ENCODE measurements around the gene TNFRSF6B. TPM values are rescaled to one million over a fixed set of nuclear protein-coding genes. Genes with fewer than 3 reads are reported as not detected.

The TNFRSF6B gene
- total and polyA plus RNA-seq, 7 donors = 0.56 to 16.1 (median 1.9) TPM; not detected in 1

DNA sequence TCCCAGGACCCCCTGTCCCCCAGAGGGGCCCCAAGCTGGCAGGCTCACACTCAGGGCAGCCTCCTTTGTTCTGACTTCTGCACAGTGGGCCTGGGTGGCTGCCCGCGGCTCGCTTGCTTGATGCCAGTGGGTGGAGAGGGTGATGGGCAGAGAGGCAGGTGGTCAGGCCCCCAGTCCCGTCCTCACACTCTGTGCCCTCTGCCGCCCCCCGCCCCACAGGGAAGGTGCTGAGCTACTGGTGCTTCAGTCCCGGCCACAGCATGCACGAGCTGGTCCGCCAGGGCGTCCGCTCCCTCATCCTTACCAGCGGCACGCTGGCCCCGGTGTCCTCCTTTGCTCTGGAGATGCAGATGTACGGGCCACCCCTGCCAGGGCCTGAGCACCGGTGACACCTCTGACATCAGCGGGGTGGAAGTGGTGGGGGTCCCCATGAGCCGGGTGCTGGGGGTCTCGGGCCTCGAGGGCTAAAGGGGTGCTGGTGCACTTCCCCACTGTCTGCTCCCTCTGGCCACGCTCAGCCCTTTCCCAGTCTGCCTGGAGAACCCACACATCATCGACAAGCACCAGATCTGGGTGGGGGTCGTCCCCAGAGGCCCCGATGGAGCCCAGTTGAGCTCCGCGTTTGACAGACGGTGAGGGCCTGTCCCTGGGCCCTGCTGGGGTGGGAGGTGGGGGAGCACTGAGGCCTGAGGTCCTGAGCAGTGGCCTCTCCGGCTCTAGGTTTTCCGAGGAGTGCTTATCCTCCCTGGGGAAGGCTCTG, 8.9 kb upstream of the TNFRSF6B start:
- Histone ChIP-seq H3K4me3 (no peak overlapping the region), H3K4me1 (peaks cover 15% of the 10 kb centered on the region)
- no peak for TF ChIP-seq CTCF (IDR thresholded peaks at IDR 0.05)

GRCh38 chr20:63688228-63689045, 8.0 kb upstream of the TNFRSF6B start:
- peak overlapping the region; percentile 79 for H3K27ac ChIP-seq
- intact Hi-C loops (cut with DNase I) = no loop called here
- ATAC-seq (no peak), DNase-seq (peak in 1 of 2 donors; percentile 59)
- no peaks in the 10 kb centered on the region for H3K27me3 ChIP-seq (ENCODE audit: insufficient read depth in 3 of 3, low read length in 2 of 3)
- no peak for TF ChIP-seq CTCF (IDR thresholded peaks at IDR 0.05)
- H3K4me1 ChIP-seq = peaks cover 8% of the 10 kb centered on the region
- H3K4me3 ChIP-seq = no peak overlapping the region
- H3K36me3 ChIP-seq (ENCODE audit: insufficient read depth in 1 of 2, low read depth in 1 of 2) = no peaks in the 10 kb centered on the region
- 68 to 76% (median 75%) methylated on average over 31 of the region's 31 CpGs for WGBS, 3 donors
- no peaks in the 10 kb centered on the region for H3K9me3 ChIP-seq

More for the DNA sequence above, 8.9 kb upstream of the TNFRSF6B start:
- Histone ChIP-seq H3K36me3 (ENCODE audit: insufficient read depth in 1 of 2, low read depth in 1 of 2) (no peaks in the 10 kb centered on the region), H3K9me3 (no peaks in the 10 kb centered on the region), H3K27ac (peak overlapping the region; percentile 79), H3K27me3 (ENCODE audit: insufficient read depth in 3 of 3, low read length in 2 of 3) (no peaks in the 10 kb centered on the region)
- ATAC-seq = no peak
- intact Hi-C loops (cut with DNase I) = no loop called here
- WGBS, 3 donors = 82 to 89% (median 87%) methylated on average over 28 to 29 of the region's 29 CpGs
- no peak for DNase-seq

DNA sequence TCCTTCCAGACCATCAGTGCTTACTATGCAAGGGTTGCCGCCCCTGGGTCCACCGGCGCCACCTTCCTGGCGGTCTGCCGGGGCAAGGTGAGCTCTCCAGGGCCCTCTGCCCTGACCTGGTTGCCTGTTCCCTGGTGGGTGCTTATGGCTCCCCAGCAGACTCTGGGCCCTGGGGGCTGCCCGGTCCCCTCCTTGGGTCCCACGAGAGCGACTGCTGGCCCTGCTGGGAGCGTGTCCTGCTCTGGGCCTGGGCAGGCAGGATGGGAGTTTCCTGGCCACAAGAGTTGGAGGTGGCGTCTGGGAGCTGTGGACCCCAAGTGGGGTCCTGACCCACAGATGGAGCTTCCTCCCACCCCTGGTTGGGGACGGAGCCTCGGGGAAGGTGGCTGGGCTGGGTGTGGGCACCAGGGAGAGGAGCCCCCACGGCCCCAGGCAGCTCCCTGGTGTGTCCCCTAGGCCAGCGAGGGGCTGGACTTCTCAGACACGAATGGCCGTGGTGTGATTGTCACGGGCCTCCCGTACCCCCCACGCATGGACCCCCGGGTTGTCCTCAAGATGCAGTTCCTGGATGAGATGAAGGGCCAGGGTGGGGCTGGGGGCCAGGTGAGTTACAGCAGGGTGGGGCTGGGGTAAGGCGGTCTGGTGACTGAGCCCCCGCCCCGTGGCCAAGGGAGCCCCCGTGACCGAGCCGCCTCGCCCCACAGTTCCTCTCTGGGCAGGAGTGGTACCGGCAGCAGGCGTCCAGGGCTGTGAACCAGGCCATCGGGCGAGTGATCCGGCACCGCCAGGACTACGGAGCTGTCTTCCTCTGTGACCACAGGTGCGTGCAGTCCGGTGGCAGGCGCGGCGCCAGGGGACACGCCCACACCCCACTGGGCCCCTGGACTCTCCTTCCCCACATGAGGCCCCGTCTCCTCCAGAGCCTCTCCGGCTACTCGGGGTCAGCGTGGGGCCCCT, 7.1 kb upstream of the TNFRSF6B start:
- H3K9me3 ChIP-seq = no peaks in the 10 kb centered on the region
- intact Hi-C loops (cut with DNase I) = no loop called here
- H3K27ac ChIP-seq = peak overlapping the region; percentile 79
- H3K4me1 ChIP-seq = peaks cover 8% of the 10 kb centered on the region
- 88 to 89% (median 88%) methylated on average over 43 to 44 of the region's 44 CpGs for WGBS, 3 donors
- TF ChIP-seq CTCF (IDR thresholded peaks at IDR 0.05) = no peak
- no peak for ATAC-seq
- H3K4me3 ChIP-seq = no peak overlapping the region
- peaks cover 3 to 7% of the 10 kb centered on the region in 2 donors for H3K36me3 ChIP-seq (ENCODE audit: insufficient read depth in 1 of 2, low read depth in 1 of 2)
- H3K27me3 ChIP-seq (ENCODE audit: insufficient read depth in 3 of 3, low read length in 2 of 3) = no peaks in the 10 kb centered on the region
- DNase-seq = peak in 1 of 2 donors; percentile 61

GRCh38 chr20:63690003-63690897, 6.2 kb upstream of the TNFRSF6B start:
- intact Hi-C loops (cut with DNase I) = no loop called here
- Histone ChIP-seq H3K36me3 (ENCODE audit: insufficient read depth in 1 of 2, low read depth in 1 of 2) (peaks cover 4 to 17% of the 10 kb centered on the region in 2 donors), H3K4me3 (no peak overlapping the region), H3K27ac (no peak overlapping the region), H3K9me3 (no peaks in the 10 kb centered on the region), H3K27me3 (ENCODE audit: insufficient read depth in 3 of 3, low read length in 2 of 3) (no peaks in the 10 kb centered on the region), H3K4me1 (peaks cover 8% of the 10 kb centered on the region)
- peak in 1 of 2 donors; percentile 56 for DNase-seq
- no peak for ATAC-seq
- 79 to 91% (median 85%) methylated on average over 30 to 40 of the region's 40 CpGs for WGBS, 3 donors
- TF ChIP-seq CTCF (IDR thresholded peaks at IDR 0.05) = no peak

Measured in psoas muscle (tissue), 8 donors.